Liver (tissue), 9 donors: ENCODE results near the gene PDE10A. TPM values are rescaled to one million over a fixed set of nuclear protein-coding genes. Genes with fewer than 3 reads are reported as not detected.

Experiments used
- DNase-seq: peaks from one replicate; pipeline ENCODE4 v3.0.0-alpha.2; 2017; ENCODE audit warnings: low spot score
- H3K27ac ChIP-seq, 2 donors: one replicate each; pipeline ENCODE4 v1.7.0; 2013; ENCODE audit warnings: inconsistent platforms in 2 of 2, low read length in 2 of 2, control low read depth in 1 of 2, low read depth in 1 of 2, mild to moderate bottlenecking in 1 of 2
- H3K27me3 ChIP-seq, 4 donors: one replicate each; pipeline versions ENCODE4 v1.6.1 to v1.7.0; 2013; ENCODE audit warnings: low read length in 3 of 4, inconsistent platforms in 1 of 4, mild to moderate bottlenecking in 1 of 4, moderate library complexity in 1 of 4; ENCODE audit not compliant: control insufficient read depth in 4 of 4, insufficient read depth in 4 of 4
- H3K36me3 ChIP-seq, 4 donors: one replicate each; pipeline versions ENCODE4 v1.6.1 to v1.7.0; 2013; ENCODE audit warnings: low read length in 3 of 4, mild to moderate bottlenecking in 3 of 4, low read depth in 1 of 4, moderate library complexity in 1 of 4; ENCODE audit not compliant: control insufficient read depth in 4 of 4, insufficient read depth in 3 of 4
- H3K4me1 ChIP-seq, 4 donors: one replicate each; pipeline versions ENCODE4 v1.6.1 to v1.7.0; 2013; ENCODE audit warnings: low read length in 3 of 4, mild to moderate bottlenecking in 3 of 4, moderate library complexity in 1 of 4; ENCODE audit not compliant: control insufficient read depth in 4 of 4, insufficient read depth in 4 of 4
- H3K4me3 ChIP-seq, 3 donors: one replicate each; pipeline versions ENCODE4 v1.6.1 to v1.7.0; 2013; ENCODE audit warnings: low read length in 3 of 3, control low read depth in 1 of 3, low read depth in 1 of 3, mild to moderate bottlenecking in 1 of 3
- H3K9ac ChIP-seq, 2 donors: one replicate each; pipeline ENCODE4 v1.7.0; 2013; ENCODE audit warnings: low read length in 2 of 2, mild to moderate bottlenecking in 2 of 2, moderate library complexity in 2 of 2, control low read depth in 1 of 2, low read depth in 1 of 2
- H3K9me3 ChIP-seq, 4 donors: one replicate each; pipeline versions ENCODE4 v1.6.1 to v1.7.0; 2013; ENCODE audit warnings: low read length in 3 of 4; ENCODE audit not compliant: control insufficient read depth in 4 of 4
- EGR1 ChIP-seq, 2 donors: IDR thresholded peaks; 2 replicates each; pipeline ENCODE4 v1.6.1; 2016 to 2018; ENCODE audit warnings: antibody characterized with exemption in 2 of 2, low read depth in 2 of 2
- FOXA1 ChIP-seq: IDR thresholded peaks from 2 replicates; pipeline ENCODE4 v1.6.1; 2016; ENCODE audit warnings: antibody characterized with exemption
- FOXA2 ChIP-seq: IDR thresholded peaks from 2 replicates; pipeline ENCODE4 v1.6.1; 2016; ENCODE audit warnings: antibody characterized with exemption
- GABPA ChIP-seq, 2 donors: IDR thresholded peaks in 1 of 2; conservative IDR thresholded peaks in 1 of 2; 2 replicates each; pipeline ENCODE4 v1.6.1; 2016; ENCODE audit warnings: antibody characterized with exemption in 2 of 2, mild to moderate bottlenecking in 1 of 2, moderate library complexity in 1 of 2
- JUND ChIP-seq, 2 donors: IDR thresholded peaks; 2 replicates each; pipeline ENCODE4 v1.6.1; 2016; ENCODE audit warnings: antibody characterized with exemption in 2 of 2
- NR2F2 ChIP-seq: IDR thresholded peaks from 2 replicates; pipeline ENCODE4 v1.6.1; 2016; ENCODE audit warnings: antibody characterized with exemption
- RAD21 ChIP-seq, 2 donors: IDR thresholded peaks; 2 replicates each; pipeline ENCODE4 v1.6.1; 2016; ENCODE audit warnings: antibody characterized with exemption in 2 of 2, mild to moderate bottlenecking in 2 of 2
- SP1 ChIP-seq: IDR thresholded peaks from 2 replicates; pipeline ENCODE4 v1.6.1; 2018; ENCODE audit warnings: antibody characterized with exemption, mild to moderate bottlenecking
- TAF1 ChIP-seq: conservative IDR thresholded peaks from 2 replicates; pipeline ENCODE4 v1.6.1; 2016; ENCODE audit warnings: antibody characterized with exemption, mild to moderate bottlenecking
- YY1 ChIP-seq: IDR thresholded peaks from 2 replicates; pipeline ENCODE4 v1.6.1; 2016; ENCODE audit warnings: antibody characterized with exemption, mild to moderate bottlenecking
- WGBS: extraction: QIAGEN DNeasy Blood & Tissue Kit; methylation state at CpG from one replicate; pipeline ENCODE4 v1.1.7; 2013; 5-methylcytosine and 5-hydroxymethylcytosine counted together
- polyA plus RNA-seq, 2 donors: library from polyadenylated mRNA; stranded (reverse) in 1 of 2; unstranded in 1 of 2; fragments of 200-250 nt in 1 of 2; fragments of >200 nt in 1 of 2; fragmentation: Nextera tagmentation in 1 of 2; extraction: Ambion mirVana in 1 of 2; gene quantifications; one replicate each; pipeline versions ENCODE4 v1.2.1 to v1.2.3, GENCODE V29; 2013 to 2015
- total RNA-seq, 2 donors: library from RNA; depleted of rRNA; stranded (reverse); fragments of >200 nt; gene quantifications; one replicate each; pipeline ENCODE4 v1.2.3, GENCODE V29; 2014
- TF ChIP-seq, protein P1 (sequence below): IDR thresholded peaks from 2 replicates; pipeline ENCODE4 v1.6.1; 2016; ENCODE audit warnings: antibody characterized with exemption
- TF ChIP-seq, protein P2 (sequence below): IDR thresholded peaks from 2 replicates; pipeline ENCODE4 v1.6.1; 2016; ENCODE audit warnings: antibody characterized with exemption
- TF ChIP-seq, protein P3 (sequence below): IDR thresholded peaks from 2 replicates; pipeline ENCODE4 v1.6.1; 2016; ENCODE audit warnings: antibody characterized with exemption, mild to moderate bottlenecking
- TF ChIP-seq, protein P4 (sequence below): fragments of 150-350 bp; IDR thresholded peaks from 2 replicates; pipeline ENCODE4 v1.5.1; 2017; ENCODE audit warnings: improper control_type of control experiment, low read depth, low read length; ENCODE audit not compliant: missing input control
- TF ChIP-seq, protein P5 (sequence below): IDR thresholded peaks from 2 replicates; pipeline ENCODE4 v1.6.1; 2016; ENCODE audit warnings: antibody characterized with exemption
- donor health status: healthy.
- donor health status: healthy.
- donor health status: healthy.
- donor health status: healthy.
- donor health status: healthy.

The PDE10A gene
- total and polyA plus RNA-seq, 4 donors = 0.20 to 1.7 (median 0.47) TPM

DNA sequence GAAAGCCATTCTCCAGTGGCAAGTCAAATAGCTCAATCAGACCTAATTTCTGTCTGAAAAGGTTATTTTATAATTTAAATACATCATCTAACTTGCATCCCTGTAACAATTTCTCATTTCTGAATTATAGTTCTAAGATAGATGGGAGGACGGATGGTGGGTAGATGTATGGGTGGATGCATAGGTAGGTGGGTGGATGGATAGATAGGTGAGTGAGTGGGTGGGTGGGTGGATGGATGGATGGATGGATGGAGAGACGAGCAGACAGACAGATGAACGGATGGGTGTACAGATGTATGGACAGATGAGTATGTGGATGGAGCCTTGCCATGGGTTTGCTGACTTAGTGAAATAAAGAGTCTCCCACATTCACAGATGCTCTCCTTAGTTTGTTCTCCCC lies 20.0 kb downstream of the PDE10A start:
- H3K4me1 ChIP-seq = no peaks in the 10 kb centered on the region
- TF ChIP-seq JUND (IDR thresholded peaks at IDR 0.05) = no peak
- no peak for TF ChIP-seq TAF1
- no peaks in the 10 kb centered on the region for H3K9me3 ChIP-seq
- no peaks in the 10 kb centered on the region for H3K36me3 ChIP-seq
- peaks cover 0 to 6% (median 0%) of the 10 kb centered on the region in 4 donors for H3K27me3 ChIP-seq
- H3K4me3 ChIP-seq = no peak overlapping the region
- no peak for DNase-seq
- WGBS = 71% methylated on average over 3 of the region's 3 CpGs
- no peak overlapping the region for H3K27ac ChIP-seq
- H3K9ac ChIP-seq = no peak overlapping the region

DNA sequence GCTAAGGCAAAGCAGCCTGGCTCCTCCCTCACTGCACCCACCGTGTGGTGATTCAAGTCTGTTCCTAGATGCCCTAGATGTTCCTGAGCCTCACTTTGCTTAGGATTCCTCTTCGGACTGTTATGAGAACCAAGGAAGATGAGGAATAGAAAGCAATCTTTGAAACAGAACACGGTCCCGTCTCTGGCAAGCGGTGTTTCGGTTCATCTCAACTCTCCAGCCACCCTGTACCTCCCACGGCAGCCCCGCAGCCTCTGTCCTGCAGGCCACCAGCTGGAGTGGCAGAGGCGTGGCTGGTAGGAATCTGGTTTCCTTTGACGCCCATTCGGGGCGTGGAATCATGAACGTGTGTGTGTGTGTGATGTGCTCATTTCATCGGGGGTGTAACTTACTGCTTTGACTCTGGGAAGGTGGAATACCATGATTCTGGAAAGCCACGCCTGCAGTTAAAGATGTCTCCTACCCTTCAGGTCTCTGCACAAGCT lies 21.3 kb downstream of the PDE10A start:
- Histone ChIP-seq H3K4me3 (no peak overlapping the region), H3K9me3 (no peaks in the 10 kb centered on the region), H3K27ac (no peak overlapping the region), H3K4me1 (no peaks in the 10 kb centered on the region), H3K27me3 (peaks cover 0 to 6% (median 0%) of the 10 kb centered on the region in 4 donors), H3K36me3 (no peaks in the 10 kb centered on the region), H3K9ac (no peak overlapping the region)
- no peak for TF ChIP-seq YY1
- no peak for TF ChIP-seq FOXA1
- TF ChIP-seq RAD21 (IDR thresholded peaks at IDR 0.05) = no peak
- TF ChIP-seq TAF1 = no peak
- TF ChIP-seq, protein P1, sequence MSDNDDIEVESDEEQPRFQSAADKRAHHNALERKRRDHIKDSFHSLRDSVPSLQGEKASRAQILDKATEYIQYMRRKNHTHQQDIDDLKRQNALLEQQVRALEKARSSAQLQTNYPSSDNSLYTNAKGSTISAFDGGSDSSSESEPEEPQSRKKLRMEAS = no peak
- 80% methylated on average over 15 of the region's 15 CpGs for WGBS
- DNase-seq = no peak

DNA sequence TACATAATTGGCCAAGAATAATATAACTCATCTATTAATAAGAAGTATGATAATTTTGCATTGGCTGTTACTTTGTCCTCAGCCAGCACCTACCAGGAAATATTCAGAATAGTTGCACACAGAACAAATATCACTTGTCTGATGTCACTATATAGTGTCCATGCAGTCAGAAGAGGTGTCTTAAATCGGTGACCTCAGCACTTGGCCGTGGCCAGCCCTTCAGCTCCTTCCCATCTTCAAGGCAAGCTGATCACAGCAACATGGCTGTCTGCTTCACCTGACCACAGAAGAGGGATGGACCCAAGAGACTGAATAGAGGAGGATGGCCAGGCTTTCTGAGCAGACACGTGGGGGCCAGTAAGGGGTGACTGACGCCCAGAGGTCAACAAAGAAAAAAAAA lies 22.2 kb downstream of the PDE10A start:
- 61% methylated on average over 4 of the region's 4 CpGs for WGBS
- no peak for DNase-seq
- Histone ChIP-seq H3K9ac (no peak overlapping the region), H3K27me3 (peaks cover 0 to 5% (median 0%) of the 10 kb centered on the region in 4 donors), H3K36me3 (no peaks in the 10 kb centered on the region), H3K4me3 (no peak overlapping the region), H3K9me3 (no peaks in the 10 kb centered on the region), H3K4me1 (no peaks in the 10 kb centered on the region), H3K27ac (no peak overlapping the region)
- TF ChIP-seq FOXA2 (no peak), SP1 (no peak), JUND (IDR thresholded peaks at IDR 0.05) (no peak), FOXA1 (no peak), TAF1 (no peak), YY1 (no peak), RAD21 (IDR thresholded peaks at IDR 0.05) (no peak), NR2F2 (no peak), GABPA (IDR thresholded peaks at IDR 0.05 in 1 of 2, conservative IDR thresholded peaks at IDR 0.05 in 1 of 2) (no peak), EGR1 (IDR thresholded peaks at IDR 0.05; ENCODE audit: low read depth in 2 of 2) (no peak)
- TF ChIP-seq, protein P2, sequence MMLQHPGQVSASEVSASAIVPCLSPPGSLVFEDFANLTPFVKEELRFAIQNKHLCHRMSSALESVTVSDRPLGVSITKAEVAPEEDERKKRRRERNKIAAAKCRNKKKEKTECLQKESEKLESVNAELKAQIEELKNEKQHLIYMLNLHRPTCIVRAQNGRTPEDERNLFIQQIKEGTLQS = no peak
- TF ChIP-seq, protein P3, sequence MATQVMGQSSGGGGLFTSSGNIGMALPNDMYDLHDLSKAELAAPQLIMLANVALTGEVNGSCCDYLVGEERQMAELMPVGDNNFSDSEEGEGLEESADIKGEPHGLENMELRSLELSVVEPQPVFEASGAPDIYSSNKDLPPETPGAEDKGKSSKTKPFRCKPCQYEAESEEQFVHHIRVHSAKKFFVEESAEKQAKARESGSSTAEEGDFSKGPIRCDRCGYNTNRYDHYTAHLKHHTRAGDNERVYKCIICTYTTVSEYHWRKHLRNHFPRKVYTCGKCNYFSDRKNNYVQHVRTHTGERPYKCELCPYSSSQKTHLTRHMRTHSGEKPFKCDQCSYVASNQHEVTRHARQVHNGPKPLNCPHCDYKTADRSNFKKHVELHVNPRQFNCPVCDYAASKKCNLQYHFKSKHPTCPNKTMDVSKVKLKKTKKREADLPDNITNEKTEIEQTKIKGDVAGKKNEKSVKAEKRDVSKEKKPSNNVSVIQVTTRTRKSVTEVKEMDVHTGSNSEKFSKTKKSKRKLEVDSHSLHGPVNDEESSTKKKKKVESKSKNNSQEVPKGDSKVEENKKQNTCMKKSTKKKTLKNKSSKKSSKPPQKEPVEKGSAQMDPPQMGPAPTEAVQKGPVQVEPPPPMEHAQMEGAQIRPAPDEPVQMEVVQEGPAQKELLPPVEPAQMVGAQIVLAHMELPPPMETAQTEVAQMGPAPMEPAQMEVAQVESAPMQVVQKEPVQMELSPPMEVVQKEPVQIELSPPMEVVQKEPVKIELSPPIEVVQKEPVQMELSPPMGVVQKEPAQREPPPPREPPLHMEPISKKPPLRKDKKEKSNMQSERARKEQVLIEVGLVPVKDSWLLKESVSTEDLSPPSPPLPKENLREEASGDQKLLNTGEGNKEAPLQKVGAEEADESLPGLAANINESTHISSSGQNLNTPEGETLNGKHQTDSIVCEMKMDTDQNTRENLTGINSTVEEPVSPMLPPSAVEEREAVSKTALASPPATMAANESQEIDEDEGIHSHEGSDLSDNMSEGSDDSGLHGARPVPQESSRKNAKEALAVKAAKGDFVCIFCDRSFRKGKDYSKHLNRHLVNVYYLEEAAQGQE = no peak
- TF ChIP-seq, protein P4, sequence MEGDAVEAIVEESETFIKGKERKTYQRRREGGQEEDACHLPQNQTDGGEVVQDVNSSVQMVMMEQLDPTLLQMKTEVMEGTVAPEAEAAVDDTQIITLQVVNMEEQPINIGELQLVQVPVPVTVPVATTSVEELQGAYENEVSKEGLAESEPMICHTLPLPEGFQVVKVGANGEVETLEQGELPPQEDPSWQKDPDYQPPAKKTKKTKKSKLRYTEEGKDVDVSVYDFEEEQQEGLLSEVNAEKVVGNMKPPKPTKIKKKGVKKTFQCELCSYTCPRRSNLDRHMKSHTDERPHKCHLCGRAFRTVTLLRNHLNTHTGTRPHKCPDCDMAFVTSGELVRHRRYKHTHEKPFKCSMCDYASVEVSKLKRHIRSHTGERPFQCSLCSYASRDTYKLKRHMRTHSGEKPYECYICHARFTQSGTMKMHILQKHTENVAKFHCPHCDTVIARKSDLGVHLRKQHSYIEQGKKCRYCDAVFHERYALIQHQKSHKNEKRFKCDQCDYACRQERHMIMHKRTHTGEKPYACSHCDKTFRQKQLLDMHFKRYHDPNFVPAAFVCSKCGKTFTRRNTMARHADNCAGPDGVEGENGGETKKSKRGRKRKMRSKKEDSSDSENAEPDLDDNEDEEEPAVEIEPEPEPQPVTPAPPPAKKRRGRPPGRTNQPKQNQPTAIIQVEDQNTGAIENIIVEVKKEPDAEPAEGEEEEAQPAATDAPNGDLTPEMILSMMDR = no peak
- TF ChIP-seq, protein P1 = no peak
- TF ChIP-seq, protein P5, sequence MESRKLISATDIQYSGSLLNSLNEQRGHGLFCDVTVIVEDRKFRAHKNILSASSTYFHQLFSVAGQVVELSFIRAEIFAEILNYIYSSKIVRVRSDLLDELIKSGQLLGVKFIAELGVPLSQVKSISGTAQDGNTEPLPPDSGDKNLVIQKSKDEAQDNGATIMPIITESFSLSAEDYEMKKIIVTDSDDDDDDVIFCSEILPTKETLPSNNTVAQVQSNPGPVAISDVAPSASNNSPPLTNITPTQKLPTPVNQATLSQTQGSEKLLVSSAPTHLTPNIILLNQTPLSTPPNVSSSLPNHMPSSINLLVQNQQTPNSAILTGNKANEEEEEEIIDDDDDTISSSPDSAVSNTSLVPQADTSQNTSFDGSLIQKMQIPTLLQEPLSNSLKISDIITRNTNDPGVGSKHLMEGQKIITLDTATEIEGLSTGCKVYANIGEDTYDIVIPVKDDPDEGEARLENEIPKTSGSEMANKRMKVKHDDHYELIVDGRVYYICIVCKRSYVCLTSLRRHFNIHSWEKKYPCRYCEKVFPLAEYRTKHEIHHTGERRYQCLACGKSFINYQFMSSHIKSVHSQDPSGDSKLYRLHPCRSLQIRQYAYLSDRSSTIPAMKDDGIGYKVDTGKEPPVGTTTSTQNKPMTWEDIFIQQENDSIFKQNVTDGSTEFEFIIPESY = no peak
